Activated naive CD4-positive, alpha-beta T cell treated with anti-CD3 and anti-CD28 coated beads for 36 hours (primary cell): ENCODE results near the gene VPS35L. TPM values are rescaled to one million over a fixed set of nuclear protein-coding genes. Genes with fewer than 3 reads are reported as not detected.

Experiments used
- CTCF ChIA-PET: fragments of 350-600 bp; sonication (Branson Sonifier 250); formaldehyde crosslinking; loops from one replicate; lab custom pipeline; 2021; ENCODE audit warnings: antibody characterized with exemption; lab: Charles Lee
- DNase-seq: peaks from one replicate; pipeline ENCODE4 v3.0.0-alpha.2; 2020
- H3K27ac Mint-ChIP-seq: one replicate; pipeline ENCODE4 v1.8.0; 2021; ENCODE audit warnings: mild to moderate bottlenecking, mixed read lengths
- H3K27me3 Mint-ChIP-seq: one replicate; pipeline ENCODE4 v1.8.0; 2021; ENCODE audit warnings: low read depth, mixed read lengths
- H3K36me3 Mint-ChIP-seq: one replicate; pipeline ENCODE4 v1.8.0; 2021; ENCODE audit warnings: low read depth, mixed read lengths
- H3K4me1 Mint-ChIP-seq: one replicate; pipeline ENCODE4 v1.8.0; 2021; ENCODE audit warnings: low read depth, mixed read lengths
- H3K4me3 Mint-ChIP-seq: one replicate; pipeline ENCODE4 v1.8.0; 2021; ENCODE audit warnings: mild to moderate bottlenecking, moderate library complexity, mixed read lengths
- H3K9me3 Mint-ChIP-seq: one replicate; pipeline ENCODE4 v1.8.0; 2021; ENCODE audit warnings: mixed read lengths
- intact Hi-C: fragments of 100-400 bp; cut with micrococcal nuclease; formaldehyde crosslinking; loops from one replicate; pipeline ENCODE4 v1.15.1; 2023
- total RNA-seq, 2 experiments: library from RNA; stranded (reverse); gene quantifications; one replicate each; pipeline ENCODE4 v1.2.3, GENCODE V29; 2021

Gene VPS35L
- total RNA-seq, 2 experiments from 2014 or later: 30.3 to 32.4 TPM

DNA sequence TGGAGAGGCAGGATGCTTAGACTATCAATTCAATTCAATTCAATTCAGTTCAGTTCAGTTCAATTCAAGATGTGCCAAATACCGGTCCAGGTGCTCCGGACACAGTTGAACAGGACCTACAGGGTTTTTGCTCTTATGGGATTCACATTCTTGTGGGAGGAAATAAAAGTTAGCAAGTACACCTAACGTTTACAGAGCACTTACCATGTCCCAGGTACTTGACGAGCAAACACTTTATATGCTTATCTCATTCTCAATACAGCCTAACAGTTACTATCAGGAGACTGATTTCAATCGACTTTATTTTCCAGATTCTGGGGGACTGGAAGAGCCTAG, 33.1 kb upstream of the VPS35L start:
- no peak for DNase-seq
- H3K36me3 Mint-ChIP-seq: peaks cover 3% of the 10 kb centered on the region
- H3K4me3 Mint-ChIP-seq: peak overlapping the region; percentile 84
- no peaks in the 10 kb centered on the region for H3K9me3 Mint-ChIP-seq
- no peaks in the 10 kb centered on the region for H3K27me3 Mint-ChIP-seq
- CTCF ChIA-PET: no interaction called here
- H3K27ac Mint-ChIP-seq: peak overlapping the region; percentile 52
- intact Hi-C loops: loop anchor here (1.0 to 10.0 kb wide), 6 partner anchors 175 to 1218 kb away; partner anchors contain the start of genes ARL6IP1, IQCK, KNOP1 and SMG1
- peaks cover 44% of the 10 kb centered on the region for H3K4me1 Mint-ChIP-seq

DNA sequence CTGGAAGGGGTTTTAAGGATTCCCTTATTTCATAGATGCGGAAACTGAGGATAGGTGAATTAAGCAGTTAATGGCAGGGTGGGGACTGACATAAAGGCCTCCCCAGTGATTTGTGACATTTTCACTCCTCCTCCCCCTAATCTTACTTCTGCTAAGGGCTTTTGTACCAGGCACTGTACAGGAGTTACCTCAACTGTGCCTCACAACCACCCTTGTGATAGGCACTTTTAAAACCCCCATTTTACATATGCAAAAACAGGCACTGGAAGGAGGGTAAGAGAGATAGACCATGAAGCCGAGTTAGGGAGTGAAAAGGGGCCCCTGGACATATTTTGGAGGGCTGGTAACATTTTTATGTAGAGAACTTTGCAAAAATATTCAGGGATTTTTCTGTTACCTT, 32.7 kb upstream of the VPS35L start:
- Mint-ChIP-seq H3K4me3 (peak overlapping the region; percentile 84), H3K27me3 (no peaks in the 10 kb centered on the region), H3K27ac (no peak overlapping the region), H3K36me3 (peaks cover 5% of the 10 kb centered on the region), H3K4me1 (peaks cover 41% of the 10 kb centered on the region), H3K9me3 (no peaks in the 10 kb centered on the region)
- intact Hi-C loops: loop anchor here (1.0 to 10.0 kb wide), 8 partner anchors 33 to 1218 kb away; partner anchors contain the start of genes ARL6IP1, COQ7, IQCK and KNOP1
- CTCF ChIA-PET: interaction anchor here (0.7 kb wide), 1 partner anchor 720 kb away, joined by 3 read pairs; no protein-coding TSS in a partner anchor
- DNase-seq: no peak

DNA sequence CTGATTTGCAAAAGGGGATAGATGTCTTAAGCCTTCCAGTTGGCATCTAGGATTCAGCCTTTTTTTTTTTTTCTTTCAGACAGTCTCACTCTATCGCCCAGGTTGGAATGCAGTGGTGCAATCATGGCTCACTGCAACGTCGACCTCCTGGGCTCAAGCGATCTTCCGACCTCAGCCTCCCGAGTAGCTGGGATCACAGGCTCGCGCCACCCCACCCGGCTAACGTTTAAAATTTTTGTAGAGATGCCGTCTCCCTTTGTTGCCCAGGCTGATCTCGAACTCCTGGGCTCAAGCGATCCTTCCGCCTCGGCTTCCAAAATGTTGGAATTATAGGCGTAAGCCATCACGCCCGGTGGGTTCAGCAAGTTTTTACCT, 32.3 kb upstream of the VPS35L start:
- no peak for DNase-seq
- peaks cover 41% of the 10 kb centered on the region for H3K4me1 Mint-ChIP-seq
- intact Hi-C loops: loop anchor here (1.0 to 10.0 kb wide), 6 partner anchors 32 to 1218 kb away; partner anchors contain the start of genes ARL6IP1, COQ7, THUMPD1 and VPS35L
- H3K27ac Mint-ChIP-seq: no peak overlapping the region
- CTCF ChIA-PET: interaction anchor here (0.7 to 1.1 kb wide), 2 partner anchors 437 to 720 kb away, joined by 3 read pairs; no protein-coding TSS in a partner anchor
- H3K4me3 Mint-ChIP-seq: no peak overlapping the region
- H3K9me3 Mint-ChIP-seq: no peaks in the 10 kb centered on the region
- H3K36me3 Mint-ChIP-seq: peaks cover 5% of the 10 kb centered on the region
- H3K27me3 Mint-ChIP-seq: no peaks in the 10 kb centered on the region

DNA sequence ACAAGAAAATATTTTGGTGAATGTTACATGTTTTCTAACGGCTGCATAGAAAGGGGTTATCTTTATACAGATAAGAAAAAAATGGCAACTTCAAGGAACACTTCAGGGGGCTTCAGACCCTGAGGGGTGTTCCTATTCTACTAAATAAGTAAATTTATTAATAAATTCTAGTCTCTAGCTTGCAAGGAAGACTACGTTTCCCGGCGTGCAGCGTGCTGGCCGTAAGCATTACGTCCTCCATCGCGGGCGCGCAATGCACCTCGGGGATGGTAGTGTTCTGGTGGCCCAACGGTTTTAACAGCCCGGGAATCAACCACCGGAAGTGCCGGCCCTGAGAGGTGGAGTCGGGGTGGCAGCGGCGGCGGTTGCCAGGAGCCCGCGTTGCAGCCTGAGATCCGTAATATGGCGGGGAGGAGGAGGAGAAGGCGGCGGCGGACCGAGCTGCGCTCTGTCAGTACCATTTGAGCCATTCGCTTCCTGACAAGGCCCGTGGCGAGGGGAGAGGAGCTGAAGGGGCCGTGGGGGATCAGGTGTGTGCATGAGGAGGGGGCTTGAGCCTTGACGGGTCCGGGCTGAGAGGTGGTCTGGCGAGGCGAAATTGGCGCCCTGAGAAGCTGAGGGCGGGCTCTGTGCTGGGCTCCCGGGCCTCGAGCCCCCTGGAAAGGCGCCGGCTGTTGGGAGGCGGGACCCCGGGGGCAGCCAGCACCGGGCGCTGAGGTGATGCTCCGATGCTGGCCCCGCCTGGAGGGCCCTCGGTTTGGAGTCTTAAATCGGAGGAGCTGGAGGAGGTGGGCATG, 31.7 kb upstream of the VPS35L start, which contains the start of gene CCP110:
Gene CCP110 (plus strand): TSS at position 384 of the 797 bp plus-strand sequence. CDS start 3,940 bp downstream, outside the sequence.
- Mint-ChIP-seq H3K27ac (peak within 1 kb of the TSS; percentile 78), H3K4me3 (peak within 1 kb of the TSS; percentile 94), H3K27me3 (no peaks in the 10 kb centered on the region), H3K36me3 (peaks cover 9% of the 10 kb centered on the region), H3K9me3 (no peaks in the 10 kb centered on the region), H3K4me1 (peaks cover 35% of the 10 kb centered on the region)
- intact Hi-C loops: loop anchor here (1.0 to 10.0 kb wide), 6 partner anchors 32 to 1217 kb away; partner anchors contain the start of genes ARL6IP1, COQ7, THUMPD1 and VPS35L
- CTCF ChIA-PET: interaction anchor here (0.7 to 1.6 kb wide), 4 partner anchors 22 to 721 kb away, joined by 3 to 4 read pairs (median 3); partner anchors contain the start of gene VPS35L
- peak; percentile 98 for DNase-seq

DNA sequence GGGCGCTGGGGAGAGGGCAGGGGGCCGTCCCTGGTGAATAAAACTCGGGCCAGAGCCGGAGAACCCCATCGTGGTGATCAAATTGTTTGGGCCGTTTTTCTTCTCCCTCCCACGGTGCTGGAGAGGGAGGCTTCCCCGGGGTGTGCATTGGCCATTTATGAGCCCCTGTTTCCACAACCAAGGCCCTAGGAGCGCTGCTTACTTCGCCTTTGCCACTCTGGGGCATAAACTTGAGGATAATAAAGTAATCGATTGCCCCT, 31.2 kb upstream of the VPS35L start:
- DNase-seq: peak; percentile 11
- Mint-ChIP-seq H3K27ac (peak overlapping the region; percentile 78), H3K4me1 (peaks cover 34% of the 10 kb centered on the region), H3K4me3 (peak overlapping the region; percentile 94), H3K36me3 (peaks cover 11% of the 10 kb centered on the region), H3K27me3 (no peaks in the 10 kb centered on the region), H3K9me3 (no peaks in the 10 kb centered on the region)
- intact Hi-C loops: loop anchor here (5.0 to 10.0 kb wide), 2 partner anchors 173 to 229 kb away; no protein-coding TSS in a partner anchor
- CTCF ChIA-PET: interaction anchor here (1.1 to 1.6 kb wide), 4 partner anchors 22 to 438 kb away, joined by 3 to 5 read pairs (median 4); partner anchors contain the start of gene VPS35L

DNA sequence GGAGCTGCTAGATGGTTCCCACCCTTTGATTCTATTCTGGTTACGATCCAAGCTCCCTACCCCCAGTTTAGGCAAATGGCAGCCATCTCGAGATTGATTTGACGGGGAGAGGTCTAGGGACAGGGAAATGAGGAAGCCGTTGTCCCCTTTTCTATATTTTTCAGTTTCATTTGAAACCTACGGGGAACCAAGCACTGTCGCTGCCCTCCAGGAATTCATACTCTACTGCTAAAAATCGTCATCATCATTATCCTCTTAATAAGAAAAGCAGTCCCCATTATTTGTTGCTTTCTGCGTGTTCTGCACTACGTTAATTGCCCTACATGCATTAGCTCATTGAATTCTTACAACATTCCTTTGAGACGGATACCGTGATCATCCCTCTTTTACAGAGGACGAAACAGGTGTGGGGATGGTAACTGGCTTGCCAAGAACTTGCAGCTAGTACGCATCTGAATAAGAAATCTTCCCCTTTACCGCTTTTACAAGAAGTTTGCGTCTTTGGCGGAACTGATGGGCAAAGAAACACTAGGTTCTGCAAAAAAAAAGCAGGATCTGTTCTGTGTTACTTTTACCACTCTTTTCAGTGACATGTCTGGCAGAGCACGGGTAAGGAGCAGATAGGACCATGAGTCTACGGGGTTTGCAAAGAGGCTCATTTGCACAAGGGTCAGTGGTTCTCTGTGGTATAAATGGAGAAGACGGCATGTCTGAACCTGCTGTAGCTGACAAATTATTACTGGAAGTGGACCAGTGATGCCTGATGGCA, 30.7 kb upstream of the VPS35L start:
- CTCF ChIA-PET: interaction anchor here (1.2 to 1.6 kb wide), 3 partner anchors 21 to 31 kb away, joined by 3 to 5 read pairs (median 4); partner anchors contain the start of gene VPS35L
- Mint-ChIP-seq H3K9me3 (no peaks in the 10 kb centered on the region), H3K27ac (peak overlapping the region; percentile 78), H3K4me3 (peak overlapping the region; percentile 94), H3K27me3 (no peaks in the 10 kb centered on the region), H3K36me3 (peaks cover 12% of the 10 kb centered on the region), H3K4me1 (peaks cover 30% of the 10 kb centered on the region)
- DNase-seq: peak; percentile 11
- intact Hi-C loops: loop anchor here (5.0 to 10.0 kb wide), 2 partner anchors 173 to 230 kb away; no protein-coding TSS in a partner anchor

DNA sequence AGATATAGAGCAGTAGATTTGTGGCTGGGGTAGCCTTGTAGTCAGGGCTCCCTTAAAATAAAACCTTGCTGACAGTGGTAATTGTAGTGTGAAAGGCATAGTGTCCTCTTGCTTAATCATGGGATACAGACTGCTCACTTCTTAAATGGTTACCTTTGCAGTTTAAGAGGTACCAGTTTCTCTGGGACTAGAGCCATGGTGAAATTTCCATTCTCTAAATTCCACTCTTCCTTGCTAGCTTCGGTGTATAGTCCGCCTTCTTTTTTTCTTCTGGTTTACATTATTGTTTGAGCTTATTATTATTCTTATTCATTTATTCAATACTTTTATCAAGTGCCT, 30.1 kb upstream of the VPS35L start:
- CTCF ChIA-PET: interaction anchor here (1.2 to 1.6 kb wide), 3 partner anchors 21 to 30 kb away, joined by 3 to 5 read pairs (median 4); partner anchors contain the start of gene VPS35L
- intact Hi-C loops: loop anchor here (10.0 kb wide), 1 partner anchor 231 kb away; no protein-coding TSS in a partner anchor
- H3K27ac Mint-ChIP-seq: no peak overlapping the region
- no peaks in the 10 kb centered on the region for H3K9me3 Mint-ChIP-seq
- H3K36me3 Mint-ChIP-seq: peaks cover 14% of the 10 kb centered on the region
- H3K27me3 Mint-ChIP-seq: no peaks in the 10 kb centered on the region
- peaks cover 26% of the 10 kb centered on the region for H3K4me1 Mint-ChIP-seq
- DNase-seq: no peak
- peak overlapping the region; percentile 94 for H3K4me3 Mint-ChIP-seq

DNA sequence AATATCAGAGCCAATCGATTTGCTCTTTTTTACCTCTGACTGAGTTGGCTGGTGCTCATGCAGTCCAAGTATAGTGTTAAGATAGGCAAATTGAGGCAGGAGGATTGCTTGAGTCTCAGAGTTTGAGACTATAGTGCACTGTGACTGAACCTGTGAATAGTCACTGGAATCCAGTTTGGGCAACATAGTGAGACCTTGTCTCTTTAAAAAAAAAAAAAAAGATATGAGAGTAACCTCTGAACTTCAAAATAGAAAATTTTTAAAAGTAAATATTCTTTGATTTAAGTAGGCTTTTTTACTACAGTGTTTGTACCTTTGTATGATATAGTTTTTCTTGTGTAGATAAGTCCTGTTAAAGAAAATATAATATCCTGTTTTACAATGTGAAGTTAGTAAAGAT, 28.3 kb upstream of the VPS35L start:
- intact Hi-C loops: loop anchor here (10.0 kb wide), 1 partner anchor 232 kb away; no protein-coding TSS in a partner anchor
- DNase-seq: no peak
- no peak overlapping the region for H3K4me3 Mint-ChIP-seq
- H3K4me1 Mint-ChIP-seq: peaks cover 15% of the 10 kb centered on the region
- no peak overlapping the region for H3K27ac Mint-ChIP-seq
- peaks cover 16% of the 10 kb centered on the region for H3K36me3 Mint-ChIP-seq
- H3K27me3 Mint-ChIP-seq: no peaks in the 10 kb centered on the region
- H3K9me3 Mint-ChIP-seq: no peaks in the 10 kb centered on the region
- CTCF ChIA-PET: no interaction called here

DNA sequence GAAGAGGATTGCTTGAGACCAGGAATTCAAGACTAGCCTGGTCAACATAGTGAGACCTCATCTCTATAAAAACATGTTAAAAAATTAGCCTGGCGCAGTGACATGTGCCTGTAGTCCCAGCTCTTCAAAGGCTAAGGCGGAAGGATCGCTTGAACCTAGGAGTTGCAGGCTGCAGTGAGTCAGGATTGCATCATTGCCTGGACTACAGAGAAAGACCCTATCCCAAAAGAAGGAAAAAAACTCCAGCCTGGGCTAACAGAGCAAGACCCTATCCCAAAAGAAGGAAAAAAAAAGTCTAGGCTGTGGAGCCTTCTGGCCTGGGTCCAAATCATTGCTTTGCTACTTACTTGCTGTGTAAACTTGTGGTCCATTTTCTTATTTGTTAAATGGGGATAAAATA, 26.8 kb upstream of the VPS35L start:
- Mint-ChIP-seq H3K27ac (no peak overlapping the region), H3K4me1 (peaks cover 10% of the 10 kb centered on the region), H3K36me3 (peaks cover 24% of the 10 kb centered on the region), H3K4me3 (no peak overlapping the region), H3K9me3 (no peaks in the 10 kb centered on the region), H3K27me3 (no peaks in the 10 kb centered on the region)
- intact Hi-C loops: loop anchor here (10.0 kb wide), 1 partner anchor 234 kb away; no protein-coding TSS in a partner anchor
- CTCF ChIA-PET: interaction anchor here (1.1 kb wide), 1 partner anchor 27 kb away, joined by 3 read pairs; the partner anchor contains the start of gene VPS35L
- no peak for DNase-seq

DNA sequence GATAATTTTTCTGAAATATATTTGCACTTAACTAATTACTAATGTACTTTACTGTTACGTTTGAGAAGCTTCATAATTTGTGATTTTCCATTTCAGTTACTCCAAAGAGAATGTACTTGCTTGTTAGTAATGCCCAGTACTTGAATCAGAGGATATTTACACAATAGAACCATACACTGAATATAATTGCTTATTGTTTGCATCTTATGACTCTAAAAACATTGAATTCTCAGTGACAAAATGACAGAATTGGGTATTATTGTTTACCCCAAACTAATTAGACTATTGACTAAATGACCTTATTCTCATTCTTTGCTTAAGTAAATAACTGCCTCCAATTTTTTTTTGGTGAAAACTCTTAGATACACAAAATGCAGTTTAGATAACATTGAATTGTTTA, 22.9 kb upstream of the VPS35L start:
- no peaks in the 10 kb centered on the region for H3K27me3 Mint-ChIP-seq
- intact Hi-C loops: no loop called here
- CTCF ChIA-PET: interaction anchor here (1.0 kb wide), 1 partner anchor 23 kb away, joined by 4 read pairs; the partner anchor contains the start of gene VPS35L
- H3K4me1 Mint-ChIP-seq: no peaks in the 10 kb centered on the region
- peaks cover 38% of the 10 kb centered on the region for H3K36me3 Mint-ChIP-seq
- H3K9me3 Mint-ChIP-seq: no peaks in the 10 kb centered on the region
- no peak for DNase-seq
- H3K4me3 Mint-ChIP-seq: no peak overlapping the region
- H3K27ac Mint-ChIP-seq: no peak overlapping the region

DNA sequence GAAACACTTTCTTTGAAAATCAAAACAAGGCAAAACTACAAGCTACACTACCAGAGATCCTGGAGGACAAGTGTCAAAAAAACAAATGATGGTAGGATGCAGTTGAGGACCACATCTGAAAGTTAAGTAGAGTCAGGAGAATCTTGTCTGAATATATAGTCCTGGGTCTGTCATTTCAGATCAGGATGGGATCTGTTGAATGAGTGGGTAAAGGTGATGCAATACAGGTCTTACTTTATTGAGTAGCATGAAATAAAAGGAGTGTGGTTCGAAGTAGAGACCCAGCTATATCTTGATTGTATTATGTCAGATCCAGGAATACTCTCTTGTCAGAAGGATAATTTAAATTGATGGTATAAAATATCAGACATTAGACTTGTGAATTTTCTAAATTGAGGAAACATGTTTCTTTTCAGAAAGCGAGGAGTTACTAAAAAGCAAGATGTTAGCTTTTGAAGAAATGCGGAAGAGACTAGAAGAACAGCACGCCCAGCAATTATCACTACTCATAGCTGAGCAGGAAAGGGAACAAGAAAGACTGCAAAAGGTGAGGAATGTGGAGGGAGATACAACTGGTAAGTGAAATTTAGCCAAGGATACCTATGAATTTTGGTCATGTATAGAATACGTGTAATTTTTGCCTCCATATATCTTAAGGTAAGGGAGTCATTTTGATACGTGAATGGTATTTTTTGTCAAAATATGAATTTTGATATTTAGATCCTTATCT, 15.1 kb upstream of the VPS35L start:
- no peaks in the 10 kb centered on the region for H3K9me3 Mint-ChIP-seq
- no peaks in the 10 kb centered on the region for H3K27me3 Mint-ChIP-seq
- intact Hi-C loops: no loop called here
- peaks cover 45% of the 10 kb centered on the region for H3K36me3 Mint-ChIP-seq
- H3K27ac Mint-ChIP-seq: no peak overlapping the region
- CTCF ChIA-PET: no interaction called here
- no peak overlapping the region for H3K4me3 Mint-ChIP-seq
- DNase-seq: no peak
- H3K4me1 Mint-ChIP-seq: no peaks in the 10 kb centered on the region
